Epithelial cell of esophagus (primary cell): Measurements from ENCODE around the gene GATD1.

Source experiments
- DNase-seq: peaks from one replicate; pipeline ENCODE4 v3.0.0; 2010; ENCODE audit warnings: low read depth
- H3K4me3 ChIP-seq: 2 replicates; pipeline ENCODE4 v1.5.1; 2011; ENCODE audit warnings: mild to moderate bottlenecking, low read length, control low read depth
- TF ChIP-seq, protein P1 (sequence below): IDR thresholded peaks from 2 replicates; pipeline ENCODE4 v1.5.1; 2011; ENCODE audit warnings: low read depth, mild to moderate bottlenecking, low read length, control low read depth, inconsistent platforms; ENCODE audit not compliant: insufficient read depth; ENCODE audit errors: missing control alignments

Gene GATD1

DNA sequence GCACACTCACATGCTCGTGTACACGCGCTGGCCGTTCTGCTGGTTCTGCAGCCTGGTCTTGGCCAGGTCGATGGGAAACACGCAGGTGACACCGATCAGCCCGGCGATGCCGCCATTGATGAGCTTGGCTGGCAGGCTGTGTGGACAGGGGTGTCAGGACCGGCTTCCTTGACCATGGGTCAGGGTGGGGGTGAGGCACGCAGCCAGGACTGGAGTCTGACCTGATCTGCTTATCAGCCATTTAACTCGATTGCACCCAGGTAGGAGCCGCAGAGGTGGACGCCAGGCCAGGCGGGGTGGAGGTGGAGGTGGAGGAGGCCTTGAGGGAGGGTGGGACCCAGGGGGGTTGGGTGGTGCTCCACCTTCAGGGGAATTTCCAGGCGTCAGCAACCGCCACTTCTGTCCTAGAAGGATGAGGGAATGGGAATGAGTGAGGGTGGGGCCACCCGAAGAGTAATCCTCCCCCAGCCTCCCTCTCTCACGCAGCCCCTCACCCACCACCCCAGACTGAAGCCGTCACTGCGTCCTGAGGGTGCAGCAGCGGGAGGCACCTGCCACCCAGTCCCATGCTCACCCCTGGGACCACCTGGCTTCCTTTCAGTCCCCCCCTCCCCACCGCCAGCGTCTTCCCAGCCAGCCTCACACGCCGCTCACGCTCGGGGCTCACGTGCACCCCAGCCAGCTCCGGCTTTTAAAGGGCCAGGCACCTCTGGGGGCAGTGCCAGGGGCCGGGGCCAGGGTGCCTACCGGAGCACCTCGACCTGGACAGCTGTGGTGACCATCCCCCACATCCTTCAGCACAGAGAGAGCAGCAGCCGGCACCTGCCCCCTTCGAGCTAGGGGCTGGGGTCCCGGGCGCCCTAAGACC, 17.7 kb upstream of the GATD1 start:
- TF ChIP-seq, protein P1, sequence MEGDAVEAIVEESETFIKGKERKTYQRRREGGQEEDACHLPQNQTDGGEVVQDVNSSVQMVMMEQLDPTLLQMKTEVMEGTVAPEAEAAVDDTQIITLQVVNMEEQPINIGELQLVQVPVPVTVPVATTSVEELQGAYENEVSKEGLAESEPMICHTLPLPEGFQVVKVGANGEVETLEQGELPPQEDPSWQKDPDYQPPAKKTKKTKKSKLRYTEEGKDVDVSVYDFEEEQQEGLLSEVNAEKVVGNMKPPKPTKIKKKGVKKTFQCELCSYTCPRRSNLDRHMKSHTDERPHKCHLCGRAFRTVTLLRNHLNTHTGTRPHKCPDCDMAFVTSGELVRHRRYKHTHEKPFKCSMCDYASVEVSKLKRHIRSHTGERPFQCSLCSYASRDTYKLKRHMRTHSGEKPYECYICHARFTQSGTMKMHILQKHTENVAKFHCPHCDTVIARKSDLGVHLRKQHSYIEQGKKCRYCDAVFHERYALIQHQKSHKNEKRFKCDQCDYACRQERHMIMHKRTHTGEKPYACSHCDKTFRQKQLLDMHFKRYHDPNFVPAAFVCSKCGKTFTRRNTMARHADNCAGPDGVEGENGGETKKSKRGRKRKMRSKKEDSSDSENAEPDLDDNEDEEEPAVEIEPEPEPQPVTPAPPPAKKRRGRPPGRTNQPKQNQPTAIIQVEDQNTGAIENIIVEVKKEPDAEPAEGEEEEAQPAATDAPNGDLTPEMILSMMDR, result no peak
- DNase-seq, result no peak
- peak overlapping the region; percentile 80 for H3K4me3 ChIP-seq

DNA sequence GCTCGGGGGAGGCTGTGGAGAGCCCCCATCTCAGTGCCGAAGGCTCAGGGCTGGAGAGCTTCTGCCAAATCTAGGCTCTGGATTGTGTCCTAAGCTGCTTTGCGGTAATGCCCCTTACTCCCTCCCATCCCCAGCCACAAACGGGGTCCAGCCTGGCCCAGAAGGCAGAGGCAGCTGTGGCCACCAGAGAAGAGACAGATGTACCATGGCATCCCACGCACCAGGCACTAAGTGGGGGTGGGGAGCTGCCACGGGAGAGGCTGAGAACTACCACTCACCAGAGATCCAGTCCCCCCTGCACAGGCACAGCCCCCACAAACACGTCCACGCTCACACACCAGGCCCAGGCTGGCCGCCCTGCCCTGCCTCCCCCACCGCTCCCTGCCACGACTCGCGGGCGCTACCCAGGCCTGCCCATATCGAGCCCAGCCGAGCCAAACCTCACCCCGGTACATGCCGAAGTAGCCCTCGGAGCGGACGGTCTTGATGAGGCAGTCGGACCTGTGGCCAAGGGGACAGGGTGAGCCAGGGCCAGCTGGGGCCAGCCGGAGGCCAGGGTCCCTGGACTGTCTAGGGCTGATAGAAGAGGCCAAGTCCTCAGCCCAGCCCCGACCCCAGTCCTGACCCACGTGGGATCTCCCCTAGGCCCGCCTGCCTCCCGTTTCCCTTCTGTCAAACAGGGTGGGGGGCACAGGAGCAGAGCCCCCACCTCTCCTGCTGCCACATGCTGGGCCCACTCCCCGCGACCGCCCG, 16.9 kb upstream of the GATD1 start:
- TF ChIP-seq, protein P1, result no peak
- DNase-seq, result no peak
- no peak overlapping the region for H3K4me3 ChIP-seq

DNA sequence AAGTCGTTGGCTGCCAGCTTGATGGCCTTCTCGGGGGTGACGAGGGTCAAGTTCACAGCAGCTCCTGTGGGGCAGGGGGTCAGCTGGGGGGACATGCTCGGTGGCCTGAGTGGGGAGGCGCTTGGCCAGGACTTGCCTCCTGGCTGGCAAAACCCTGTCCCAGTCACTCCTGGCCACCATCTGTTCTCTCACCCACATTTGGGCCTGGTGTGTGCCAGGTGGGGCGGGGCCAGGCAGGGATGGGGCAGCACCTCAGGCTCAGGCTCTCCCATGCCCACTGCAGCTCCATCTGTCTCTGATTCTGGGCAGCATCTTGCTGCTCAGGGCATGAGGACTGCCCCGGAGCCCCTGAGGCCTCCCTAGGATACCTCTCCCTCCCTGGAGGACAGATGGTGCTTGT, 16.3 kb upstream of the GATD1 start:
- no peak for DNase-seq
- TF ChIP-seq, protein P1, result no peak
- H3K4me3 ChIP-seq, result no peak overlapping the region

DNA sequence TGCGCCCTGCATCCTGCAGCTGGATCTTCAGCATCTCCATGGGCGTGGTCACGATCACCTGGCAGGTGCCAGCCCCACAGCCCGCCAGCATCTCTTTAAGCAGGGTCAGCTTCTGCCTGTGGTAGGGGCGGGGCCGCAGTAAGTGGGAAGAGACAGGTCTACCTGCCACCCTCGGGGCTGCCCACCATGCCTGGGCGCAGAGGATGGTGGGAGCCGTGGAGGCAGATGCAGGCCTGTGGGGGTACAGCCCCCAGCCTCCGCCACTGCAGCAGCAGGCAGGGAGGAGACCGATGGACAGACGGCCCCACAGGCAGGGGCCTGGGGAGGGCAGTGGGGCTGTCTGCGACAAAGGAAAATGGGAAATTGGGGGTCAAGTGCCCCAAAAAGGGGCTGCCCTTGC, 15.6 kb upstream of the GATD1 start:
- TF ChIP-seq, protein P1, result no peak
- H3K4me3 ChIP-seq, result no peak overlapping the region
- DNase-seq, result no peak

DNA sequence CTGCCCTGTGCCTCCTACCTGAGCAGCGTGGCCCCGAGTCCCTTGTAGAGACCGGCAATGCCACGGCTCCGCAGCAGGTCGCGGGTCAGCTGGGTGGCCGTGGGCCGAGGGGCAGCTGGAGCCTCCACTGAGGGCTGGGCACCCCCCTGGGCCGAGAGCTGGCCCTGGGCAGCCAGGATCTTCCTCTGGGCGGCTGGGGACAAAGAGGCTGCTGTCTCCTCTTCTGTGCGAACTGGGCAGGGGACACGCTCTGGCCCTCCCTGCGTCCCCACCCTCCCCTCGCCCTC, 15.2 kb upstream of the GATD1 start:
- no peak for DNase-seq
- TF ChIP-seq, protein P1, result no peak
- H3K4me3 ChIP-seq, result no peak overlapping the region

DNA sequence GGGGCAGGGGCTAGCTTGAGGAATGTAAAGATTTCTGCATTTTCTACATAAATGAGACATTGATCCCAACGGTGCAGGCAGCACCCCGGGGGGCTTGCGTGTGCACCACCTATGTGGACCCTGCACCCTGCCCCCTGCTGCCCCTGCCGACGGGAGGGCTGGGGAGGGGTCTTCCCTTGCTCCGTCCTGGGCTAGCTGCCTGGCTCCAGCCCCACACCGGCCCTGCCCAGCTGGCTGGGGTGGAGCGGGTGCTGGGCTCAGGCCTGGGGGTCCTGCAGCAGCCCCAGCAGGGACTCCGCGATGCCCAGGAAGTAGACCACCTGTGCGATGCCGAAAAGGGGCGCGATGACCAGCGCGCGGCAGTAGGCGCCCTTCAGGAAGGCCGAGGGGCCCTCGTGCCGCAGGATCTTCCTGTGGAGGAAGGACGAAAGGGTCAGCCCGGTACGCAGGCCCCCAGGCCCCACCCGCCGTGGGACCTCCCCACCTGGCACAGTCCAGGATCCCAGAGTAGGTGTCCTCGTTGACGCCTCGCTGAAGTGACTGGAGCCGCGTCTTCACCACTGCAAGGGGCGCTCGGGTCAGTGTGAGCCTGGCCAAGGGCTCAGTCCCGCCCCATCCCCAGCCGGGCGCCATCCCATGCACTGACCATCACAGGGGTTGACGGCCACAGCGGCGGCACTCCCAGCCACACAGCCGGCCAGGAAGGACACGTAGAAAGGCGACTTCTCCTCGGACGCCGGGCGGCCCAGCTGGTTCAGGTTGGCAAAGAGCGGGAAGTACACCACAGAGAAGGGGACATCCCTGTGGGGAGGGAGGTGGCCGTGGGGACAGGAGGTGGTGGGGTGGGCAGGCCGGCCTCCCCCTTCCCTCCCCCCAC, 14.6 kb upstream of the GATD1 start:
- TF ChIP-seq, protein P1, result no peak
- no peak for DNase-seq
- no peak overlapping the region for H3K4me3 ChIP-seq
